Liver (tissue), 9 donors: ENCODE data around the gene MSH3. TPM values are rescaled to one million over a fixed set of nuclear protein-coding genes. Genes with fewer than 3 reads are reported as not detected.
"Not testable (repeated sequence)": the region's sequence is repeated elsewhere in the genome, so short reads cannot be mapped to it uniquely, and the experiment has no call there.

ENCODE experiments used
- DNase-seq: peaks from one replicate; pipeline ENCODE4 v3.0.0-alpha.2; 2017; ENCODE audit warnings: low spot score
- H3K27ac ChIP-seq, 2 donors: one replicate each; pipeline ENCODE4 v1.7.0; 2013; ENCODE audit warnings: inconsistent platforms in 2 of 2, low read length in 2 of 2, control low read depth in 1 of 2, low read depth in 1 of 2, mild to moderate bottlenecking in 1 of 2
- H3K27me3 ChIP-seq, 4 donors: one replicate each; pipeline versions ENCODE4 v1.6.1 to v1.7.0; 2013; ENCODE audit warnings: low read length in 3 of 4, inconsistent platforms in 1 of 4, mild to moderate bottlenecking in 1 of 4, moderate library complexity in 1 of 4; ENCODE audit not compliant: control insufficient read depth in 4 of 4, insufficient read depth in 4 of 4
- H3K36me3 ChIP-seq, 4 donors: one replicate each; pipeline versions ENCODE4 v1.6.1 to v1.7.0; 2013; ENCODE audit warnings: low read length in 3 of 4, mild to moderate bottlenecking in 3 of 4, low read depth in 1 of 4, moderate library complexity in 1 of 4; ENCODE audit not compliant: control insufficient read depth in 4 of 4, insufficient read depth in 3 of 4
- H3K4me1 ChIP-seq, 4 donors: one replicate each; pipeline versions ENCODE4 v1.6.1 to v1.7.0; 2013; ENCODE audit warnings: low read length in 3 of 4, mild to moderate bottlenecking in 3 of 4, moderate library complexity in 1 of 4; ENCODE audit not compliant: control insufficient read depth in 4 of 4, insufficient read depth in 4 of 4
- H3K4me3 ChIP-seq, 3 donors: one replicate each; pipeline versions ENCODE4 v1.6.1 to v1.7.0; 2013; ENCODE audit warnings: low read length in 3 of 3, control low read depth in 1 of 3, low read depth in 1 of 3, mild to moderate bottlenecking in 1 of 3
- H3K9ac ChIP-seq, 2 donors: one replicate each; pipeline ENCODE4 v1.7.0; 2013; ENCODE audit warnings: low read length in 2 of 2, mild to moderate bottlenecking in 2 of 2, moderate library complexity in 2 of 2, control low read depth in 1 of 2, low read depth in 1 of 2
- H3K9me3 ChIP-seq, 4 donors: one replicate each; pipeline versions ENCODE4 v1.6.1 to v1.7.0; 2013; ENCODE audit warnings: low read length in 3 of 4; ENCODE audit not compliant: control insufficient read depth in 4 of 4
- EGR1 ChIP-seq, 2 donors: IDR thresholded peaks; 2 replicates each; pipeline ENCODE4 v1.6.1; 2016 to 2018; ENCODE audit warnings: antibody characterized with exemption in 2 of 2, low read depth in 2 of 2
- FOXA1 ChIP-seq: IDR thresholded peaks from 2 replicates; pipeline ENCODE4 v1.6.1; 2016; ENCODE audit warnings: antibody characterized with exemption
- FOXA2 ChIP-seq: IDR thresholded peaks from 2 replicates; pipeline ENCODE4 v1.6.1; 2016; ENCODE audit warnings: antibody characterized with exemption
- HNF4A ChIP-seq, 2 donors: conservative IDR thresholded peaks; 2 replicates each; pipeline ENCODE4 v1.6.1; 2016; ENCODE audit warnings: antibody characterized with exemption in 2 of 2, mild to moderate bottlenecking in 2 of 2
- HNF4G ChIP-seq: IDR thresholded peaks from 2 replicates; pipeline ENCODE4 v1.6.1; 2016; ENCODE audit warnings: antibody characterized with exemption
- JUND ChIP-seq, 2 donors: IDR thresholded peaks; 2 replicates each; pipeline ENCODE4 v1.6.1; 2016; ENCODE audit warnings: antibody characterized with exemption in 2 of 2
- NR2F2 ChIP-seq: IDR thresholded peaks from 2 replicates; pipeline ENCODE4 v1.6.1; 2016; ENCODE audit warnings: antibody characterized with exemption
- RAD21 ChIP-seq, 2 donors: IDR thresholded peaks; 2 replicates each; pipeline ENCODE4 v1.6.1; 2016; ENCODE audit warnings: antibody characterized with exemption in 2 of 2, mild to moderate bottlenecking in 2 of 2
- RXRA ChIP-seq, 2 donors: IDR thresholded peaks; 2 replicates each; pipeline ENCODE4 v1.6.1; 2017 to 2018; ENCODE audit warnings: antibody characterized with exemption in 2 of 2, mild to moderate bottlenecking in 1 of 2
- SP1 ChIP-seq: IDR thresholded peaks from 2 replicates; pipeline ENCODE4 v1.6.1; 2018; ENCODE audit warnings: antibody characterized with exemption, mild to moderate bottlenecking
- TAF1 ChIP-seq: conservative IDR thresholded peaks from 2 replicates; pipeline ENCODE4 v1.6.1; 2016; ENCODE audit warnings: antibody characterized with exemption, mild to moderate bottlenecking
- YY1 ChIP-seq: IDR thresholded peaks from 2 replicates; pipeline ENCODE4 v1.6.1; 2016; ENCODE audit warnings: antibody characterized with exemption, mild to moderate bottlenecking
- WGBS: extraction: QIAGEN DNeasy Blood & Tissue Kit; methylation state at CpG from one replicate; pipeline ENCODE4 v1.1.7; 2013; 5-methylcytosine and 5-hydroxymethylcytosine counted together
- polyA plus RNA-seq, 2 donors: library from polyadenylated mRNA; stranded (reverse) in 1 of 2; unstranded in 1 of 2; fragments of 200-250 nt in 1 of 2; fragments of >200 nt in 1 of 2; fragmentation: Nextera tagmentation in 1 of 2; extraction: Ambion mirVana in 1 of 2; gene quantifications; one replicate each; pipeline versions ENCODE4 v1.2.1 to v1.2.3, GENCODE V29; 2013 to 2015
- total RNA-seq, 2 donors: library from RNA; depleted of rRNA; stranded (reverse); fragments of >200 nt; gene quantifications; one replicate each; pipeline ENCODE4 v1.2.3, GENCODE V29; 2014
- TF ChIP-seq, protein P1 (sequence below): IDR thresholded peaks from 2 replicates; pipeline ENCODE4 v1.6.1; 2016; ENCODE audit warnings: antibody characterized with exemption
- TF ChIP-seq, protein P2 (sequence below): fragments of 150-350 bp; IDR thresholded peaks from 2 replicates; pipeline ENCODE4 v1.5.1; 2017; ENCODE audit warnings: improper control_type of control experiment, low read depth, low read length; ENCODE audit not compliant: missing input control
- TF ChIP-seq, protein P3 (sequence below): IDR thresholded peaks from 2 replicates; pipeline ENCODE4 v1.6.1; 2016; ENCODE audit warnings: antibody characterized with exemption
- TF ChIP-seq, protein P4 (sequence below): IDR thresholded peaks from 2 replicates; pipeline ENCODE4 v1.6.1; 2016; ENCODE audit warnings: antibody characterized with exemption
- TF ChIP-seq, protein P5 (sequence below): IDR thresholded peaks from 2 replicates; pipeline ENCODE4 v1.6.1; 2016; ENCODE audit warnings: antibody characterized with exemption, mild to moderate bottlenecking
- donor health status: healthy.
- donor health status: healthy.
- donor health status: healthy.
- donor health status: healthy.
- donor health status: healthy.

MSH3 gene
- total and polyA plus RNA-seq, 4 donors = 3.0 to 19.1 (median 7.9) TPM

DNA sequence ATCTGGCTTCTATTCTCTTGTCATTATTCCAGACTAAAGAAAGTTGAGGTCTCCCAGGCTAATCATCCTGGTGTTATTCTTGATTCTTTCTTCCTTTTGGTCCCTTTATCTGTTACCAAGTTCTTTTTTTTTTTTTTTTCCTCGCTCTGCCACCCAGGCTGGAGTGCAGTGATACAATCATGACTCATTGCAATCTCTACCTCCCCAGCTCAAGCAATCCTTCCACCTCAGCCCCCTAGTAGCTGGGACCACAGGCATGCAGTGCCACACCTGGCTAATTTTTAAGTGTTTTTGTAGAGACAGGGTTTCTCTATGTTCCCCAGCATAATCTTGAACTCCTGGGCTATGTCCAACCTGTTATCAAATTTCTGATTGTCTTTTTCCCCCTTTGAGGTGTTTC is 126.9 kb downstream of the MSH3 start:
- no peaks in the 10 kb centered on the region for H3K27me3 ChIP-seq
- DNase-seq = no peak
- peaks cover 0 to 11% (median 8%) of the 10 kb centered on the region in 4 donors for H3K36me3 ChIP-seq
- H3K9me3 ChIP-seq = no peaks in the 10 kb centered on the region
- WGBS = 92% methylated on average over 1 of the region's 1 CpG
- H3K9ac ChIP-seq = no peak overlapping the region
- TF ChIP-seq FOXA1 (no peak), HNF4G (no peak), FOXA2 (no peak), RAD21 (IDR thresholded peaks at IDR 0.05) (no peak), YY1 (no peak), JUND (IDR thresholded peaks at IDR 0.05) (no peak), HNF4A (conservative IDR thresholded peaks at IDR 0.05) (no peak), NR2F2 (no peak)
- TF ChIP-seq, protein P1, sequence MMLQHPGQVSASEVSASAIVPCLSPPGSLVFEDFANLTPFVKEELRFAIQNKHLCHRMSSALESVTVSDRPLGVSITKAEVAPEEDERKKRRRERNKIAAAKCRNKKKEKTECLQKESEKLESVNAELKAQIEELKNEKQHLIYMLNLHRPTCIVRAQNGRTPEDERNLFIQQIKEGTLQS = no peak
- TF ChIP-seq, protein P2, sequence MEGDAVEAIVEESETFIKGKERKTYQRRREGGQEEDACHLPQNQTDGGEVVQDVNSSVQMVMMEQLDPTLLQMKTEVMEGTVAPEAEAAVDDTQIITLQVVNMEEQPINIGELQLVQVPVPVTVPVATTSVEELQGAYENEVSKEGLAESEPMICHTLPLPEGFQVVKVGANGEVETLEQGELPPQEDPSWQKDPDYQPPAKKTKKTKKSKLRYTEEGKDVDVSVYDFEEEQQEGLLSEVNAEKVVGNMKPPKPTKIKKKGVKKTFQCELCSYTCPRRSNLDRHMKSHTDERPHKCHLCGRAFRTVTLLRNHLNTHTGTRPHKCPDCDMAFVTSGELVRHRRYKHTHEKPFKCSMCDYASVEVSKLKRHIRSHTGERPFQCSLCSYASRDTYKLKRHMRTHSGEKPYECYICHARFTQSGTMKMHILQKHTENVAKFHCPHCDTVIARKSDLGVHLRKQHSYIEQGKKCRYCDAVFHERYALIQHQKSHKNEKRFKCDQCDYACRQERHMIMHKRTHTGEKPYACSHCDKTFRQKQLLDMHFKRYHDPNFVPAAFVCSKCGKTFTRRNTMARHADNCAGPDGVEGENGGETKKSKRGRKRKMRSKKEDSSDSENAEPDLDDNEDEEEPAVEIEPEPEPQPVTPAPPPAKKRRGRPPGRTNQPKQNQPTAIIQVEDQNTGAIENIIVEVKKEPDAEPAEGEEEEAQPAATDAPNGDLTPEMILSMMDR = no peak
- TF ChIP-seq, protein P3, sequence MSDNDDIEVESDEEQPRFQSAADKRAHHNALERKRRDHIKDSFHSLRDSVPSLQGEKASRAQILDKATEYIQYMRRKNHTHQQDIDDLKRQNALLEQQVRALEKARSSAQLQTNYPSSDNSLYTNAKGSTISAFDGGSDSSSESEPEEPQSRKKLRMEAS = no peak
- no peaks in the 10 kb centered on the region for H3K4me1 ChIP-seq
- H3K4me3 ChIP-seq = no peak overlapping the region
- no peak overlapping the region for H3K27ac ChIP-seq

DNA sequence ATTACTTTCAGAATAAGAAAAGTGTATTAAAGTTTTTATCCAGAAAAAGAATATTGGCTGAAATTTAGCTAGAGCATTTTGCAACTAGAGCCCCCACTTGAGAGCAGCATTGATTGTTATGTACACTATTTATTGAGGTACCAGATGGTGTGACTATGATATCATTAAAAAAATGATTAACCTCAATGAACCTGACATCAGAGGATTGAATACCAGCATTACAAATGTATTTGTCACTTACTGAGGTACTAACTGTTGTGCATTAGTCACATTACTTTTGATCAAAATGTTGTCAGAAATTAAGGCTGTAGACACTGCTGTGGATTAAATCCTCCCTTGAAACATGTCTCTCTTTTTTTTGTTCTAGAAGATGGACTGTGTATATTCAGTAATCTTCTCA is 128.2 kb downstream of the MSH3 start:
- H3K36me3 ChIP-seq = peaks cover 0 to 14% (median 7%) of the 10 kb centered on the region in 4 donors
- no peaks in the 10 kb centered on the region for H3K9me3 ChIP-seq
- H3K27ac ChIP-seq = no peak overlapping the region
- no peaks in the 10 kb centered on the region for H3K4me1 ChIP-seq
- H3K9ac ChIP-seq = no peak overlapping the region
- H3K27me3 ChIP-seq = no peaks in the 10 kb centered on the region
- no peak overlapping the region for H3K4me3 ChIP-seq
- no peak for TF ChIP-seq HNF4A (conservative IDR thresholded peaks at IDR 0.05)
- TF ChIP-seq, protein P4, sequence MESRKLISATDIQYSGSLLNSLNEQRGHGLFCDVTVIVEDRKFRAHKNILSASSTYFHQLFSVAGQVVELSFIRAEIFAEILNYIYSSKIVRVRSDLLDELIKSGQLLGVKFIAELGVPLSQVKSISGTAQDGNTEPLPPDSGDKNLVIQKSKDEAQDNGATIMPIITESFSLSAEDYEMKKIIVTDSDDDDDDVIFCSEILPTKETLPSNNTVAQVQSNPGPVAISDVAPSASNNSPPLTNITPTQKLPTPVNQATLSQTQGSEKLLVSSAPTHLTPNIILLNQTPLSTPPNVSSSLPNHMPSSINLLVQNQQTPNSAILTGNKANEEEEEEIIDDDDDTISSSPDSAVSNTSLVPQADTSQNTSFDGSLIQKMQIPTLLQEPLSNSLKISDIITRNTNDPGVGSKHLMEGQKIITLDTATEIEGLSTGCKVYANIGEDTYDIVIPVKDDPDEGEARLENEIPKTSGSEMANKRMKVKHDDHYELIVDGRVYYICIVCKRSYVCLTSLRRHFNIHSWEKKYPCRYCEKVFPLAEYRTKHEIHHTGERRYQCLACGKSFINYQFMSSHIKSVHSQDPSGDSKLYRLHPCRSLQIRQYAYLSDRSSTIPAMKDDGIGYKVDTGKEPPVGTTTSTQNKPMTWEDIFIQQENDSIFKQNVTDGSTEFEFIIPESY = no peak
- TF ChIP-seq, protein P2 = no peak
- TF ChIP-seq, protein P5, sequence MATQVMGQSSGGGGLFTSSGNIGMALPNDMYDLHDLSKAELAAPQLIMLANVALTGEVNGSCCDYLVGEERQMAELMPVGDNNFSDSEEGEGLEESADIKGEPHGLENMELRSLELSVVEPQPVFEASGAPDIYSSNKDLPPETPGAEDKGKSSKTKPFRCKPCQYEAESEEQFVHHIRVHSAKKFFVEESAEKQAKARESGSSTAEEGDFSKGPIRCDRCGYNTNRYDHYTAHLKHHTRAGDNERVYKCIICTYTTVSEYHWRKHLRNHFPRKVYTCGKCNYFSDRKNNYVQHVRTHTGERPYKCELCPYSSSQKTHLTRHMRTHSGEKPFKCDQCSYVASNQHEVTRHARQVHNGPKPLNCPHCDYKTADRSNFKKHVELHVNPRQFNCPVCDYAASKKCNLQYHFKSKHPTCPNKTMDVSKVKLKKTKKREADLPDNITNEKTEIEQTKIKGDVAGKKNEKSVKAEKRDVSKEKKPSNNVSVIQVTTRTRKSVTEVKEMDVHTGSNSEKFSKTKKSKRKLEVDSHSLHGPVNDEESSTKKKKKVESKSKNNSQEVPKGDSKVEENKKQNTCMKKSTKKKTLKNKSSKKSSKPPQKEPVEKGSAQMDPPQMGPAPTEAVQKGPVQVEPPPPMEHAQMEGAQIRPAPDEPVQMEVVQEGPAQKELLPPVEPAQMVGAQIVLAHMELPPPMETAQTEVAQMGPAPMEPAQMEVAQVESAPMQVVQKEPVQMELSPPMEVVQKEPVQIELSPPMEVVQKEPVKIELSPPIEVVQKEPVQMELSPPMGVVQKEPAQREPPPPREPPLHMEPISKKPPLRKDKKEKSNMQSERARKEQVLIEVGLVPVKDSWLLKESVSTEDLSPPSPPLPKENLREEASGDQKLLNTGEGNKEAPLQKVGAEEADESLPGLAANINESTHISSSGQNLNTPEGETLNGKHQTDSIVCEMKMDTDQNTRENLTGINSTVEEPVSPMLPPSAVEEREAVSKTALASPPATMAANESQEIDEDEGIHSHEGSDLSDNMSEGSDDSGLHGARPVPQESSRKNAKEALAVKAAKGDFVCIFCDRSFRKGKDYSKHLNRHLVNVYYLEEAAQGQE = no peak
- TF ChIP-seq, protein P1 = no peak
- TF ChIP-seq TAF1 = no peak
- TF ChIP-seq SP1 = no peak
- TF ChIP-seq EGR1 (IDR thresholded peaks at IDR 0.05; ENCODE audit: low read depth in 2 of 2) = no peak
- TF ChIP-seq YY1 = no peak
- no peak for TF ChIP-seq FOXA1
- TF ChIP-seq JUND (IDR thresholded peaks at IDR 0.05) = no peak
- TF ChIP-seq HNF4G = no peak
- no peak for TF ChIP-seq RAD21 (IDR thresholded peaks at IDR 0.05)
- no peak for TF ChIP-seq FOXA2
- TF ChIP-seq, protein P3 = no peak
- no peak for TF ChIP-seq NR2F2
- TF ChIP-seq RXRA (IDR thresholded peaks at IDR 0.05) = no peak
- DNase-seq = no peak

DNA sequence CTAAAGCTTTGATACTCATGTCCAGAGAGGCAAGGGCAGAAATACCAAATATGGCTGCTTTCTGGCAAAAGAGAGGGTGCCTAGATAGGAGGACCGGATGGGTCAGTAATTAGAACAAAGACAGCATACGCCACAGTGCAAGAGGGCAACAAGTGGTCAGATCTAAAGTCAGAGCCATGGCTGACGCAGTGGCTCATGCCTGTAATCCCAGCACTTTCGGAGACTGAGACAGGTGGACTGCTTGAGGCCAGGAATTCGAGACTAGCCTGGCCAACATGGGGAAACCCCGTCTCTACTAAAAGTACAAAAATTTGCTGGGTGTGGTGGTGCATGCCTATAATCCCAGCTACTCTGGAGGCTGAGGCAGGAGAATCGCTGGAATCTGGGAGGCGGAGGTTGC is 129.3 kb downstream of the MSH3 start:
- WGBS = 97% methylated on average over 8 of the region's 8 CpGs
- not testable (repeated sequence) for H3K27ac ChIP-seq, H3K4me3 ChIP-seq, H3K9ac ChIP-seq, H3K27me3 ChIP-seq, DNase-seq, H3K4me1 ChIP-seq, H3K9me3 ChIP-seq
- peaks cover 0 to 16% (median 6%) of the 10 kb centered on the region in 4 donors for H3K36me3 ChIP-seq
